Suprapubic skin (tissue), 4 donors: ENCODE measurements around the gene CPNE5. TPM values are rescaled to one million over a fixed set of nuclear protein-coding genes. Genes with fewer than 3 reads are reported as not detected.

Experiments used
- DNase-seq, 2 donors: peaks; one replicate each; pipeline ENCODE4 v3.0.0-alpha.2; 2019; ENCODE audit warnings: low spot score in 2 of 2
- H3K27ac ChIP-seq: fragments of 200-600 bp; sonication (generic); one replicate; pipeline ENCODE4 v1.5.1; 2019
- H3K27me3 ChIP-seq: fragments of 200-600 bp; sonication (generic); one replicate; pipeline ENCODE4 v1.5.1; 2019
- H3K36me3 ChIP-seq: fragments of 200-600 bp; sonication (generic); one replicate; pipeline ENCODE4 v1.5.1; 2019
- H3K4me1 ChIP-seq: fragments of 200-600 bp; sonication (generic); one replicate; pipeline ENCODE4 v1.5.1; 2019
- H3K4me3 ChIP-seq: fragments of 200-600 bp; sonication (generic); one replicate; pipeline ENCODE4 v1.5.1; 2019; ENCODE audit warnings: mild to moderate bottlenecking
- H3K9me3 ChIP-seq: fragments of 200-600 bp; sonication (generic); one replicate; pipeline ENCODE4 v1.5.1; 2019
- CTCF ChIP-seq, 2 donors: fragments of 200-600 bp in 1 of 2; fragments of 450-650 bp in 1 of 2; sonication (generic) in 1 of 2; IDR thresholded peaks; one replicate each; pipeline ENCODE4 v1.5.1; 2016 to 2019; ENCODE audit warnings: antibody characterized with exemption in 2 of 2, mild to moderate bottlenecking in 1 of 2, moderate library complexity in 1 of 2
- EP300 ChIP-seq: sonication (generic); formaldehyde crosslinking; IDR thresholded peaks from one replicate; pipeline ENCODE4 v1.6.1; 2017; ENCODE audit warnings: antibody characterized with exemption
- POLR2A ChIP-seq, 2 donors: fragments of 450-650 bp; IDR thresholded peaks; one replicate each; pipeline ENCODE4 v1.6.1; 2017; ENCODE audit warnings: antibody characterized with exemption in 2 of 2, mild to moderate bottlenecking in 2 of 2, moderate library complexity in 2 of 2
- POLR2AphosphoS5 ChIP-seq, 3 donors: sonication (generic); formaldehyde crosslinking; IDR thresholded peaks; one replicate each; pipeline ENCODE4 v1.6.1; 2017; ENCODE audit warnings: antibody characterized with exemption in 3 of 3
- WGBS: methylation state at CpG from one replicate; pipeline ENCODE4 v1.1.5; 2018; 5-methylcytosine and 5-hydroxymethylcytosine counted together
- total RNA-seq, 4 donors: library from RNA; depleted of rRNA; stranded (reverse); fragments of >200 nt; gene quantifications; one replicate each; pipeline ENCODE4 v1.1.0, GENCODE V29; 2016

The CPNE5 gene
- total RNA-seq, 4 donors from 2014 or later = 0.48 to 1.2 (median 0.90) TPM

DNA sequence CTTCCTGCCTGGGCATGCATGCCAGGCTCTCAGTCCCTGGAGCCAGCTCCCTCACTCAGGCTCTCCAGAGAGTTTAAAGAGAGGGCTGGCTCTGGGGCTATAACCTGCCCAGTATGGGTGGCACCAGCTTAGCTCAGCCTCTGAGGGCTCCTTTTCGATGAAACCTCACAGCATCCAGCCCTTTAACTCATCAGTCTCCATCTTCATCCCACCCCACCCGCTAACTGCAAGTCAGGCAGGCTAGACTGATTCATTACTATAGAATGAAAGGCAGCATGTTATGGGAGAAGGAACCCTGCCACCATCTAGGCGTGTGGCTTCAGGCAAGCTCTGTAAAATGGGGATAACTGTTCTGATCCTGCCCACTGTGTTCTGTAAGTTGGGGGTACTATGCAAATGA, 88.2 kb downstream of the CPNE5 start:
- H3K36me3 ChIP-seq = no peaks in the 10 kb centered on the region
- no peak overlapping the region for H3K27ac ChIP-seq
- 58% methylated on average over 3 of the region's 3 CpGs for whole genome bisulfite sequencing
- no peaks in the 10 kb centered on the region for H3K9me3 ChIP-seq
- TF ChIP-seq POLR2AphosphoS5 (IDR thresholded peaks at IDR 0.05) = no peak
- TF ChIP-seq CTCF (IDR thresholded peaks at IDR 0.05) = no peak
- TF ChIP-seq POLR2A (IDR thresholded peaks at IDR 0.05) = no peak
- TF ChIP-seq EP300 = no peak
- no peak overlapping the region for H3K4me3 ChIP-seq
- DNase-seq = no peak
- H3K4me1 ChIP-seq = peaks cover 44% of the 10 kb centered on the region
- H3K27me3 ChIP-seq = no peaks in the 10 kb centered on the region

DNA sequence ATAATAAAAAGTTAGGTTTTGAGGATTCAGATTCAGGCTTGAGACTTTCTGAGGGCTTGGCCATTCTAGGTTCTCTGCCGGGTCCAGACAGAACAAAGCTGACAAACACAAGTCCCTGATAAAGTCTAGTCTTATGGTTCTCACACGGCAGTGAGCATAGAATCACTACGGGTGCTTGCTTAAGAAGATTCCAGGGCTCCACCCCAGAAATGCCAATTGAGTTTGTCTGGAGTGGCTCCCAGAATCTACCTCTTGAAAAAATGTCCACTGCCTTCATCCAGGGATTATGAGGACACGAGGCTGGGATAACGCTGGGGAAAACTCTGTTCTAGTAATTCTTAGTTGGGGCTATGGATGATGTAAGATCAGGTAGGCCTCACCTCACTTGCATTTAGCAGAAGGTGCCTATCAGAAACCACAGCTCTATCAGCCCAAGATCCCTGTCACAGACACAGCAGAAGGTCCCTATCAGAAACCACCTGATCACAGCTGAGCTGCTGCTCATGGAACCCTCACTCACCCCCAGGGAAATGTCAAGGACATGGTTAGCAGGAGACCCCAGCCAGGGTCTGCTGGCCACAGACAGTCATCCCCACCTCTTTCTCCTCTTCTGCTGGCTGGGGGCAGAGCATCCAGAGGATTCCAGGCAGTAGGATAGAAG, 89.3 kb downstream of the CPNE5 start:
- Histone ChIP-seq H3K27me3 (no peaks in the 10 kb centered on the region), H3K36me3 (no peaks in the 10 kb centered on the region), H3K9me3 (no peaks in the 10 kb centered on the region), H3K4me3 (no peak overlapping the region), H3K4me1 (peaks cover 33% of the 10 kb centered on the region), H3K27ac (no peak overlapping the region)
- TF ChIP-seq POLR2A (IDR thresholded peaks at IDR 0.05) (no peak), EP300 (no peak), POLR2AphosphoS5 (IDR thresholded peaks at IDR 0.05) (no peak), CTCF (IDR thresholded peaks at IDR 0.05) (no peak)
- 71% methylated on average over 5 of the region's 5 CpGs for WGBS
- DNase-seq = no peak

DNA sequence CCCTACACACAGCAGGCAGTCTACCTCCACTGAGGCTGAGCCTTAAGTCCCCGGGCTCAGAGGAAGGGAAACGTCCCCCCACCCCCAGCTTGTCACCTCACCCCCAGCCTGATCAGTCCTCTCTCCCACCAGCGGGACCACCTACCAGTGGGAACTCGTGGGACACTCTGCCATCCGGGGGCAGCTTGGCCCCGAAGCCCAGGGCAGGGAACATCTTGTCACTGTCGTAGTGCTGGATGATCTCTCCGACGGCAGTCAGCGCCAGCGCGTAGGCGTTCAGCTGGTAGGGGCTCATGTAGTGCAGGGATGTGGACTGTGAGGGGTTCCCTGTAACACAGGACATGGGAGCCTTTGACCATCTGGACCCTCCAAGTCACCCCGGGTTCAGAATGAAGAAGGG, 93.0 kb downstream of the CPNE5 start:
- no peak overlapping the region for H3K27ac ChIP-seq
- peak in 1 of 2 donors; percentile 74 for DNase-seq
- no peaks in the 10 kb centered on the region for H3K36me3 ChIP-seq
- TF ChIP-seq EP300 (no peak), POLR2A (IDR thresholded peaks at IDR 0.05) (no peak), POLR2AphosphoS5 (IDR thresholded peaks at IDR 0.05) (no peak), CTCF (IDR thresholded peaks at IDR 0.05) (no peak)
- no peak overlapping the region for H3K4me3 ChIP-seq
- 84% methylated on average over 13 of the region's 14 CpGs for WGBS
- no peaks in the 10 kb centered on the region for H3K27me3 ChIP-seq
- H3K4me1 ChIP-seq = peaks cover 11% of the 10 kb centered on the region
- no peaks in the 10 kb centered on the region for H3K9me3 ChIP-seq

- Histone ChIP-seq H3K4me3 (no peak overlapping the region), H3K27me3 (no peaks in the 10 kb centered on the region), H3K4me1 (peaks cover 11% of the 10 kb centered on the region), H3K27ac (no peak overlapping the region), H3K9me3 (no peaks in the 10 kb centered on the region), H3K36me3 (no peaks in the 10 kb centered on the region)
- 75% methylated on average over 7 of the region's 8 CpGs for WGBS
- no peak for TF ChIP-seq CTCF (IDR thresholded peaks at IDR 0.05)
- TF ChIP-seq EP300 = no peak
- no peak for TF ChIP-seq POLR2AphosphoS5 (IDR thresholded peaks at IDR 0.05)
- TF ChIP-seq POLR2A (IDR thresholded peaks at IDR 0.05) = no peak
- peak in 1 of 2 donors; percentile 67 for DNase-seq
These were observed 93.4 kb downstream of the CPNE5 start for GRCh38 chr6:36745836-36746235.

DNA sequence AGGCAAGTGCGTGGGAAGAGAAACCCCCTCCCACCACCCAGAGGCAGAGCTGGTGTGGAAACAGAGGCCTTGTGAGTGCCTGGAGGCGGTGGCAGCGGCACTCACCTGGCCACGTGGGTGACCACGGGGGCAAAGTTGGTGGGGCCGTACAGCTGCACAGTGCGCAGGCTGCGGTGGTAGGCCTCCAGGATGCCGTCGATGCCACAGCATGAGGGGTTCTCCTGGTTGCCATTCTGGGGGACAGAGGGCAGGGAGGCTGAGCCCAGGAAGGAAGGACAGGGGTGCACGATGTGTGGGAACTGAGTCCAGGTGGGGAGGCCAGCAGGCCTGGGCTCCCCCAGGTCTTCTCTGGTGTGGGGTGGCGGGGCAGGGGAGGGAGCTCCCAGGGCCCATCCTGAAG, 94.0 kb downstream of the CPNE5 start:
- Histone ChIP-seq H3K27ac (no peak overlapping the region), H3K36me3 (no peaks in the 10 kb centered on the region), H3K4me1 (peaks cover 11% of the 10 kb centered on the region), H3K4me3 (no peak overlapping the region), H3K27me3 (no peaks in the 10 kb centered on the region), H3K9me3 (no peaks in the 10 kb centered on the region)
- no peak for TF ChIP-seq CTCF (IDR thresholded peaks at IDR 0.05)
- no peak for TF ChIP-seq EP300
- no peak for TF ChIP-seq POLR2AphosphoS5 (IDR thresholded peaks at IDR 0.05)
- TF ChIP-seq POLR2A (IDR thresholded peaks at IDR 0.05) = no peak
- peak in 1 of 2 donors; percentile 65 for DNase-seq
- WGBS = 88% methylated on average over 12 of the region's 12 CpGs
